ENCODE results near the gene KCNE4. TPM values are rescaled to one million over a fixed set of nuclear protein-coding genes. Genes with fewer than 3 reads are reported as not detected.

Gene KCNE4
- total and polyA plus RNA-seq, 4 donors = 0.19 to 0.42 (median 0.31) TPM

DNA sequence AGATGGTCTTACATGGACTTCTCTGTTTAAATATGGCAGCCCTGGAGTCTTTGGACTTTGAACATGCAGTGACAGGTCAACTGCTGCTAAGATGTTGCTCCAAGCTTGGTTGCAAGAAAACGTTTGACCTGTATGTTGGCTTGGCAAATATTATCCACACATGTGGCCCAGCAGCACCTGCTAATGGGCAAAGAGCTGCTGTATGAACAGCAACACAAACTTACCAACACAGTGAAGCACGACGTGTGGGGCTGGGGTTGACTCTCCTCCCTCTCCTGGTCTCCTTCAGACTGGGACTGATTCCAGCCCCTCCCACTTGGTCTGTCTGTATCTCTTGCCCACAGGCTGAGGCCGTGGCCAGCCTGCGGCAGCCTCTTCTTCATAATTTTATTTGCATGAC, 3.8 kb downstream of the KCNE4 start:
- no peak for TF ChIP-seq JUND (IDR thresholded peaks at IDR 0.05)
- Histone ChIP-seq H3K27me3 (ENCODE audit: control insufficient read depth in 4 of 4, insufficient read depth in 4 of 4, low read length in 3 of 4) (peaks cover 0 to 2% (median 0%) of the 10 kb centered on the region in 4 donors), H3K9me3 (ENCODE audit: control insufficient read depth in 4 of 4, low read length in 3 of 4) (no peaks in the 10 kb centered on the region), H3K27ac (ENCODE audit: low read depth in 1 of 2, low read length in 2 of 2) (peak overlapping the region; percentile 16 to 25), H3K4me3 (ENCODE audit: low read depth in 1 of 3, low read length in 3 of 3) (no peak overlapping the region), H3K36me3 (ENCODE audit: control insufficient read depth in 4 of 4, insufficient read depth in 3 of 4, low read depth in 1 of 4, low read length in 3 of 4) (no peaks in the 10 kb centered on the region), H3K9ac (ENCODE audit: low read depth in 1 of 2, low read length in 2 of 2) (no peak overlapping the region), H3K4me1 (ENCODE audit: control insufficient read depth in 4 of 4, insufficient read depth in 4 of 4, low read length in 3 of 4) (peaks cover 0 to 2% (median 0%) of the 10 kb centered on the region in 4 donors)
- no peak for DNase-seq (ENCODE audit: low spot score)
- 56% methylated on average over 5 of the region's 5 CpGs for WGBS

DNA sequence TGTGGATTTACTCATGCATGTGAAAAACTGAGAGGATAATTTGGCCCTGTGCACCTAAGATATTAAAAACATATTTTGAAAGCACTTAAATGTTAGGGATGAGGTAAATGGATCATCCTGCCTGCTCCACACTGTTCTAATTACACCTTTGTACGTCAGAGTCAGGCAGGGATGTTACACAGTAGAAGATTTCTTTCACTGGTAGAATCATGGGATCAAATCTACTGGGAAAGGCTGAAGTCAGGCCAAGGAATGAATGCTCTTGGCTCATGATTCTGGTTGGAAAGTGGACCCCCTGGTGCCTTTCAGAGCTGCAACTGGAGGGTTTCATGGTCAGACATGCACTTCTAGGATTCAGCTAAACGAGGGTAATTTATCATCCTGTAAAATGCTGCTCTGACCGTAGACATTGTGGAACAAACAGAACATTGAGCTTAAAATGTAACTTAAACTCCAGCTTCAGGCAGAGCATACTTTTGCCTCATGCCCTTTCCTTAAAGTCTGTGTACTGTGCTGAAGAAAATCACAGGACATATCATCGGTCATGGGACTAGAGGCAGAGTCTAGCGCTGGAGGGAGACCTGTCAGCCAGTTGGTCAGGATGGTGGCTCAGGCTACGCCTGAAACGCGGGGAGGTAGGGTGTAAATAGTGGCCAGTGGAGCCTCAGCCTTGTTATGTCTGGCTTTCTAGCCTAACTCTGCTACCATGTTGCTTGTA, 4.9 kb downstream of the KCNE4 start:
- no peak overlapping the region for H3K9ac ChIP-seq (ENCODE audit: low read depth in 1 of 2, low read length in 2 of 2)

More for the DNA sequence above, 4.9 kb downstream of the KCNE4 start:
- Histone ChIP-seq H3K9me3 (ENCODE audit: control insufficient read depth in 4 of 4, low read length in 3 of 4) (no peaks in the 10 kb centered on the region), H3K27ac (ENCODE audit: low read depth in 1 of 2, low read length in 2 of 2) (peak overlapping the region; percentile 40 to 43), H3K4me1 (ENCODE audit: control insufficient read depth in 4 of 4, insufficient read depth in 4 of 4, low read length in 3 of 4) (peaks cover 0 to 1% (median 0%) of the 10 kb centered on the region in 4 donors), H3K36me3 (ENCODE audit: control insufficient read depth in 4 of 4, insufficient read depth in 3 of 4, low read depth in 1 of 4, low read length in 3 of 4) (no peaks in the 10 kb centered on the region), H3K27me3 (ENCODE audit: control insufficient read depth in 4 of 4, insufficient read depth in 4 of 4, low read length in 3 of 4) (no peaks in the 10 kb centered on the region), H3K4me3 (ENCODE audit: low read depth in 1 of 3, low read length in 3 of 3) (no peak overlapping the region)
- no peak for DNase-seq (ENCODE audit: low spot score)
- TF ChIP-seq, protein P1, sequence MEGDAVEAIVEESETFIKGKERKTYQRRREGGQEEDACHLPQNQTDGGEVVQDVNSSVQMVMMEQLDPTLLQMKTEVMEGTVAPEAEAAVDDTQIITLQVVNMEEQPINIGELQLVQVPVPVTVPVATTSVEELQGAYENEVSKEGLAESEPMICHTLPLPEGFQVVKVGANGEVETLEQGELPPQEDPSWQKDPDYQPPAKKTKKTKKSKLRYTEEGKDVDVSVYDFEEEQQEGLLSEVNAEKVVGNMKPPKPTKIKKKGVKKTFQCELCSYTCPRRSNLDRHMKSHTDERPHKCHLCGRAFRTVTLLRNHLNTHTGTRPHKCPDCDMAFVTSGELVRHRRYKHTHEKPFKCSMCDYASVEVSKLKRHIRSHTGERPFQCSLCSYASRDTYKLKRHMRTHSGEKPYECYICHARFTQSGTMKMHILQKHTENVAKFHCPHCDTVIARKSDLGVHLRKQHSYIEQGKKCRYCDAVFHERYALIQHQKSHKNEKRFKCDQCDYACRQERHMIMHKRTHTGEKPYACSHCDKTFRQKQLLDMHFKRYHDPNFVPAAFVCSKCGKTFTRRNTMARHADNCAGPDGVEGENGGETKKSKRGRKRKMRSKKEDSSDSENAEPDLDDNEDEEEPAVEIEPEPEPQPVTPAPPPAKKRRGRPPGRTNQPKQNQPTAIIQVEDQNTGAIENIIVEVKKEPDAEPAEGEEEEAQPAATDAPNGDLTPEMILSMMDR (IDR thresholded peaks at IDR 0.05; ENCODE audit: low read depth, low read length, missing input control) = no peak
- TF ChIP-seq SP1 (IDR thresholded peaks at IDR 0.05) = no peak
- no peak for TF ChIP-seq FOXA2 (IDR thresholded peaks at IDR 0.05)
- TF ChIP-seq JUND (IDR thresholded peaks at IDR 0.05) = no peak
- TF ChIP-seq, protein P2, sequence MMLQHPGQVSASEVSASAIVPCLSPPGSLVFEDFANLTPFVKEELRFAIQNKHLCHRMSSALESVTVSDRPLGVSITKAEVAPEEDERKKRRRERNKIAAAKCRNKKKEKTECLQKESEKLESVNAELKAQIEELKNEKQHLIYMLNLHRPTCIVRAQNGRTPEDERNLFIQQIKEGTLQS (IDR thresholded peaks at IDR 0.05) = no peak
- no peak for TF ChIP-seq HNF4G (IDR thresholded peaks at IDR 0.05)
- no peak for TF ChIP-seq YY1 (IDR thresholded peaks at IDR 0.05)
- TF ChIP-seq, protein P3, sequence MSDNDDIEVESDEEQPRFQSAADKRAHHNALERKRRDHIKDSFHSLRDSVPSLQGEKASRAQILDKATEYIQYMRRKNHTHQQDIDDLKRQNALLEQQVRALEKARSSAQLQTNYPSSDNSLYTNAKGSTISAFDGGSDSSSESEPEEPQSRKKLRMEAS (IDR thresholded peaks at IDR 0.05) = no peak
- TF ChIP-seq, protein P4, sequence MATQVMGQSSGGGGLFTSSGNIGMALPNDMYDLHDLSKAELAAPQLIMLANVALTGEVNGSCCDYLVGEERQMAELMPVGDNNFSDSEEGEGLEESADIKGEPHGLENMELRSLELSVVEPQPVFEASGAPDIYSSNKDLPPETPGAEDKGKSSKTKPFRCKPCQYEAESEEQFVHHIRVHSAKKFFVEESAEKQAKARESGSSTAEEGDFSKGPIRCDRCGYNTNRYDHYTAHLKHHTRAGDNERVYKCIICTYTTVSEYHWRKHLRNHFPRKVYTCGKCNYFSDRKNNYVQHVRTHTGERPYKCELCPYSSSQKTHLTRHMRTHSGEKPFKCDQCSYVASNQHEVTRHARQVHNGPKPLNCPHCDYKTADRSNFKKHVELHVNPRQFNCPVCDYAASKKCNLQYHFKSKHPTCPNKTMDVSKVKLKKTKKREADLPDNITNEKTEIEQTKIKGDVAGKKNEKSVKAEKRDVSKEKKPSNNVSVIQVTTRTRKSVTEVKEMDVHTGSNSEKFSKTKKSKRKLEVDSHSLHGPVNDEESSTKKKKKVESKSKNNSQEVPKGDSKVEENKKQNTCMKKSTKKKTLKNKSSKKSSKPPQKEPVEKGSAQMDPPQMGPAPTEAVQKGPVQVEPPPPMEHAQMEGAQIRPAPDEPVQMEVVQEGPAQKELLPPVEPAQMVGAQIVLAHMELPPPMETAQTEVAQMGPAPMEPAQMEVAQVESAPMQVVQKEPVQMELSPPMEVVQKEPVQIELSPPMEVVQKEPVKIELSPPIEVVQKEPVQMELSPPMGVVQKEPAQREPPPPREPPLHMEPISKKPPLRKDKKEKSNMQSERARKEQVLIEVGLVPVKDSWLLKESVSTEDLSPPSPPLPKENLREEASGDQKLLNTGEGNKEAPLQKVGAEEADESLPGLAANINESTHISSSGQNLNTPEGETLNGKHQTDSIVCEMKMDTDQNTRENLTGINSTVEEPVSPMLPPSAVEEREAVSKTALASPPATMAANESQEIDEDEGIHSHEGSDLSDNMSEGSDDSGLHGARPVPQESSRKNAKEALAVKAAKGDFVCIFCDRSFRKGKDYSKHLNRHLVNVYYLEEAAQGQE (IDR thresholded peaks at IDR 0.05) = no peak
- TF ChIP-seq TAF1 (conservative IDR thresholded peaks at IDR 0.05) = no peak
- TF ChIP-seq HNF4A (conservative IDR thresholded peaks at IDR 0.05) = no peak
- TF ChIP-seq GABPA (IDR thresholded peaks at IDR 0.05 in 1 of 2, conservative IDR thresholded peaks at IDR 0.05 in 1 of 2) = no peak
- TF ChIP-seq RXRA (IDR thresholded peaks at IDR 0.05) = no peak
- TF ChIP-seq, protein P5, sequence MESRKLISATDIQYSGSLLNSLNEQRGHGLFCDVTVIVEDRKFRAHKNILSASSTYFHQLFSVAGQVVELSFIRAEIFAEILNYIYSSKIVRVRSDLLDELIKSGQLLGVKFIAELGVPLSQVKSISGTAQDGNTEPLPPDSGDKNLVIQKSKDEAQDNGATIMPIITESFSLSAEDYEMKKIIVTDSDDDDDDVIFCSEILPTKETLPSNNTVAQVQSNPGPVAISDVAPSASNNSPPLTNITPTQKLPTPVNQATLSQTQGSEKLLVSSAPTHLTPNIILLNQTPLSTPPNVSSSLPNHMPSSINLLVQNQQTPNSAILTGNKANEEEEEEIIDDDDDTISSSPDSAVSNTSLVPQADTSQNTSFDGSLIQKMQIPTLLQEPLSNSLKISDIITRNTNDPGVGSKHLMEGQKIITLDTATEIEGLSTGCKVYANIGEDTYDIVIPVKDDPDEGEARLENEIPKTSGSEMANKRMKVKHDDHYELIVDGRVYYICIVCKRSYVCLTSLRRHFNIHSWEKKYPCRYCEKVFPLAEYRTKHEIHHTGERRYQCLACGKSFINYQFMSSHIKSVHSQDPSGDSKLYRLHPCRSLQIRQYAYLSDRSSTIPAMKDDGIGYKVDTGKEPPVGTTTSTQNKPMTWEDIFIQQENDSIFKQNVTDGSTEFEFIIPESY (IDR thresholded peaks at IDR 0.05) = no peak
- TF ChIP-seq EGR1 (IDR thresholded peaks at IDR 0.05; ENCODE audit: low read depth in 2 of 2) = no peak
- TF ChIP-seq NR2F2 (IDR thresholded peaks at IDR 0.05) = no peak
- 75% methylated on average over 8 of the region's 8 CpGs for WGBS

Data from liver (tissue), 9 donors.